HG03108 (cell line): ENCODE results near the gene RAB39A.
"Not testable (repeated sequence)": the region's sequence is repeated elsewhere in the genome, so short reads cannot be mapped to it uniquely, and the experiment has no call there.

Experiments used
- ATAC-seq: cut with Tn5 transposase; IDR thresholded peaks from one replicate; pipeline ENCODE4 v1.9.1; 2021; ENCODE audit warnings: moderate library complexity; ENCODE audit not compliant: unreplicated experiment

Gene RAB39A

DNA sequence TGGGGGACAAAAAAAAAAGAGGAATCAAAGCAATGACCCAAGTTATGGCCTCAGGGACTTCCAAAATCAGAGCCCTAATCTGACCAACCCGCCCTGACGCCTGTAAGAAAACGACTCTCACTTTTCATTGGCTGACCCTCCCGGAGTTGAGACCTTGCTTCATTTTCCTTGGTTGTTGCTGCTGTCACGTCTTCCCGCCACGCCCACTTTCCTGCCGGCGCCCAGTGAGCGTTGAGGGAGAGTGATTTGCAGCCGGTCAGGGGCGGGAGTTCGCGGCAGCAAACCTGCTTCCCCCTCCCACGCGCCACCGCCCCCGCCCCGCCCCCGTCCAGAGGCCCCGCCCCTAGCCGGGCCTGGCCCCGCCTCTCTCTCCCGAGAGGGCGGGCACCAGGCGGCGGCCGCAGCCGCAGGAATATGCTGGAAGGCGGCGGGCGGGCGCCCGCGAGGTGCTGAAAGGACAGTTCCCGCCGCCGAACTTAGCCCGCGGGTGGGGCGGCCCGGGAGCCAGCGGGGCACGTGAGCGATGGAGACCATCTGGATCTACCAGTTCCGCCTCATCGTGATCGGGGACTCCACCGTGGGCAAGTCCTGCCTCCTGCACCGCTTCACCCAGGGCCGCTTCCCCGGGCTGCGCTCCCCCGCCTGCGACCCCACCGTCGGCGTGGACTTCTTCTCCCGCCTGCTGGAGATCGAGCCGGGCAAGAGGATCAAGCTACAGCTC, at the start of gene RAB39A:
Gene RAB39A, plus strand, starts transcription at position 403 of the 721 bp plus-strand sequence. Its CDS starts 121 bp downstream, at position 524.
- ATAC-seq = peak; percentile 95

- not testable (repeated sequence) for ATAC-seq
Observed at GRCh38 chr11:107881471-107881870, 46.8 kb upstream of the RAB39A start.

GRCh38 chr11:107882095-107882820, 46.0 kb upstream of the RAB39A start:
- ATAC-seq = no peak

DNA sequence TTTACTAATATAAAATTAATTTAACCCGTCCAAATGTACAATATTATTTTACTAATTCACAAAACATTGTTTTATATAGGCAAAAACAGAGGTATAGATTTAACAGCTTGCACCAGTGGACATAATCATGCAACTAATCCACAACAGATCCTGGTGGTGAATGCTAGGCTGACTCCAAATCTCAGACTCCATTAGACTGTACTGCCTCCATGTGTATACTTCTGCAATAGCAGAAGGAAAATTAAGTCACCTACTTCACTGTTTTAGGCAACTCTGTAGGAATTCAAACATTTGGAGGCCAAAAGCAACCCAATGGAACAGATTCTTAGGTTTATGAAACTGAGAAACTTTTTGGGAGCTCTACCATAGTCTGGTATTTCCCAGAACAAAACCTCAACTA, 30.0 kb upstream of the RAB39A start:
- peak; percentile 75 for ATAC-seq

DNA sequence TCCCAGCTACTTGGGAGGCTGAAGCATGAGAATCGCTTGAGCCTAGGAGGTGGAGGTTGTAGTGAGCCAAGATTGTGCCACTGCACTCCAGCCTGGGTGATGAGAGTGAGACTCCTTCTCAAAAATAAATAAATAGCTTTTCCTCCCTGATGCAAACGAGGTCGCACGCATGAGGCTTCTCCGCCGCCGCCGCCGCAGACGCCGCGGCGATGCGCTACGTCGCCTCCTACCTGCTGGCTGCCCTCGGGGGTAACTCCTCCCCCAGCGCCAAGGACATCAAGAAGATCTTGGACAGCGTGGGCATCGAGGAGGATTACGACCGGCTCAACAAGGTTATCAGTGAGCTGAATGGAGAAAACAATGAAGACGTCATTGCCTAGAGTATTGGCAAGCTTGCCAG, 20.0 kb upstream of the RAB39A start:
- ATAC-seq = no peak

- ATAC-seq = not testable (repeated sequence)
Observed at GRCh38 chr11:107912415-107912814, 15.8 kb upstream of the RAB39A start.

DNA sequence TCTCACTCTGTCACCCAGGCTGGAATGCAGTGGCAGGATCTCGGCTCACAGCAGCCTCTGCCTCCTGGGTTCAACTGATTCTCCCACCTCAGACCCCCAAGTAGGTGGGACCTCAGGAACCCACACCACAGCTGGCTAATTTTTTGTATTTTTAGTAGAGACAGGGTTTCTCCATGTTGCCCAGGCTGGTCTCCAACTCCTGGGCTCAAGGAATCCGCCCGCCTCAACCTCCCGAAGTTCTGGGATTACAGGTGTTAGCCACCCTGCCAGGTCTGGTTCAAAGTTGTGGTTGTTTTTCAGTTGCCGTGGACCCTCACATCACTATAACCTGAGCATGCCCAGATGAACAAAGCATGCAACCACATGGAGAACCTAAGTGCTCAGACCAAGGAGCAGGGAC, 13.0 kb upstream of the RAB39A start:
- no peak for ATAC-seq

DNA sequence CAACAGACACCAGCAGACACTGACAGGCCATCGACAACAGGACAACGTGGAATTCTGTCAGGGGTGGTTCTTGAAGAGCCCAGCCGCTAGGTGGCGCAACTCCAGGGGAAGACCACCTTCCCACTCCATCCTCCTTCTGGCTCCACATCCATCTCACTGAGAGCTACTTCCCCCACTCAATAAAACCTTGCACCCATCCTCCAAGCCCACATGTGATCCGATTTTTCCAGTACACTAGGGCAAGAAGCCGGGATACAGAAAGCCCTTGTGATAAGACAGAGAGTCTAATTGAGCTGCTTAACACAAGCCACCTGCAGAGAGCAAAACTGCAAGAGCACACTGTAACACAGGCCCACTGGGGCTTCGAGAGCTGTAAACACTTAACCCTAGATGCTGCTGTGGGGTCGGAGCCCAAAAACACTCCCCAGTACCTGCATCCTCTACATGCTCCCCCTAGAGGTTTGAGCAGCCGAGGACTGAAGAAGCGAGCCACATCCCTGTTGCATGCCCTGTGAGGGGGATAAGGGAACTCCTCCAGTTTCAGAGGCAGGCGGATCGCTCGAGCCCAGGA, 11.5 kb upstream of the RAB39A start:
- no peak for ATAC-seq

DNA sequence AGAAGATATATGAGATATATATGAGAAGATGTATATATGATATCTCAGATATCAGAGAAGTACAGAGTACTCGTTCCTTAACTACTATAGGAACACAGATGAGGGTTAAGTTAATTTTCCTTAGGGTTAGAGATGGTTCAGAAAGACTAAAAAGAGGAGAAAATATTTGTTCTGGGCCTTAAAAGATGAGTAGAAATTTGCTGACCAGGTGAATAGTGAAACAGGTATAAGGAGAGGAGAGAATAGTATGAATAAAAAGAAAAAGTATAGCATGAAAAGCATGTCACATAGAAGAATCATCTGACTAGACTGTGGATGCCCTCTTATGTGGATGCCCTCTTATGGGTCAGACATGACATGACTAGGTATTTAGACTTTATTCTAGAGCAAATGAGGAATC, 6.3 kb upstream of the RAB39A start:
- ATAC-seq = no peak

DNA sequence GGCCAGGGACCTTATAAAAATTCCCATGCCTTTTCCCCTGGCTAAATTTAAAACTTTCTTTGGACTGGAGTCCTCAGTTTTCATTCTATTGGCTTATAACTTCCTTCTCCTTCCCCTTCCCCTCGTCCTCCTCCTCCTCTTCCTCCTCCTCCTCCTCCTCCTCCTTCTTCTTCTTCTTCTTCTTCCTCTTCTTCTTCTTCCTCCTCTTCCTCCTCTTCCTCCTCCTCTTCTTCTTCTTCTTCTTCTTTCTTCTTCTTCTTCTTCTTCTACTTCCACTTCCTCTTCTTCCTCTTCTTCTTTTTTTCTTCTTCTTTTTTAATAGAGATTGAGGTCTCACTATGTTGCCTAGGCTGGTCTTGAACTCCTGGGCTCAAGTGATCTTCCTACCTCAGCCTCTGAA, 4.7 kb upstream of the RAB39A start:
- ATAC-seq = not testable (repeated sequence)

DNA sequence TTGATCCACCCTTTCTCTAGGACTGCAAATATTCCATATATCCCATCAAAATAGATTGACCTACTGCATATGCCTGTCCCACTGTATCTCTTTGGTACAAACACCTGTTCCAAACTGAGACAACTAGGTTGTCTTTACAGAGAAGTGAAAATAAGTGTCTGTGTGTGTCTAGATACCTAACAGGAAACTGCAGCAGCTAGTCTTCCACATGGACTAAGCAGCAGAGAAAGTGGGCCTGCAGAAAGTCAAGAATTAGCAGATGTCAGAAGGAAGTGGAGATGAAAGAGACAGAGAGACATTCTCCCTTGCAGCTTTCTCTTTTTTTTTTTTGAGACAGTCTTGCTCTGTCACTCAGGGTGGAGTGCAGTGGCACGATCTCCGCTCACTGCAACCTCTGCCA, 3.9 kb upstream of the RAB39A start:
- no peak for ATAC-seq

- no peak for ATAC-seq
Observed at GRCh38 chr11:107927559-107927958, 689 bp upstream of the RAB39A start.

GRCh38 chr11:107928767-107929507, 689 bp downstream of the RAB39A start:
- ATAC-seq = peak; percentile 2

DNA sequence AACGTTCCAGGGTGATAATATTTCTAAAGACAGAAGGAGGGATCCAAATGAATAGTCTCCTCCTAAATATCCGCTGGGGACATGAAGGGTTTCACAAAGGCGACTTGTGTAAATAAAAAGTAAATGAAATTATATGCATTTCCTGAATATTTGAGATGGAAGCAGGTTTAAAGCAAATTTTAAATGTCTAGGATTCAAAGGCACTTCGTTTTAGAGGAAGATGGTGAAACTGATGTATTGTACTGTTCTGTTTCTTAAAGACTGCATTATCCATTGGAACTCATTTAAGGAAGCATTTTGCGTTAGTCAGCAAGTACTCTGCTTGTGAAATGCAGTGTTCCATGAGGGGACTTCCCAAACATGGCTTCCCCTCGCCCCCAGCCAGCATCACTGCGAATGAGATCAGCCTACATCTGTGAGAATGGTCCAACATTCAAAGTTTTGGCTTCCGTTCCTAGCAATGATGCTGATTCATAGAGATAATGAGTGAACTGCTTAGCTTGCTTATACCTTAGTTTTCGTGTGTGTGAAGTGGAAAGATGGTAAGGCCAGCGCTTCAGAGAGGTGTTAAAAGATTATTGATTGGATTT, 1.5 kb downstream of the RAB39A start:
- no peak for ATAC-seq

- no peak for ATAC-seq
Observed at GRCh38 chr11:107931206-107931605, 3.0 kb downstream of the RAB39A start.

DNA sequence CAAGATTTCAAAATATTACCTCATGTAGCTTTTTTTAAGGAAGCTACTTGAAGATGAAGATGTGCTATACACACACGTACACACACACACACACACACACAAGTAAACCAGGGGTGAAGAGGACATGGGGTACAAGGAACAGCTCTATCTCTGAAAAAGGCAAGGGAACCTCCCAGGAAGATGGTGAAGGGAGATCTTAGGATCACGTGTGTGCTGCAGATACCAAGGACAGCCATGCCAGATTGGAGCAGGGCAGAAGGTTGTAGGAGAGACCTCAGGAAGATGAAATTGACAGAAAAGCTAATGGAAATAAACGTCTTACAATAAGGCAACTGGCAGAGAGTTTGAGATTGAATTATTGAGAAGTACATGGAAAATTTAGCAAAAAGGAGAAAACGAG, 19.7 kb downstream of the RAB39A start:
- ATAC-seq = no peak

DNA sequence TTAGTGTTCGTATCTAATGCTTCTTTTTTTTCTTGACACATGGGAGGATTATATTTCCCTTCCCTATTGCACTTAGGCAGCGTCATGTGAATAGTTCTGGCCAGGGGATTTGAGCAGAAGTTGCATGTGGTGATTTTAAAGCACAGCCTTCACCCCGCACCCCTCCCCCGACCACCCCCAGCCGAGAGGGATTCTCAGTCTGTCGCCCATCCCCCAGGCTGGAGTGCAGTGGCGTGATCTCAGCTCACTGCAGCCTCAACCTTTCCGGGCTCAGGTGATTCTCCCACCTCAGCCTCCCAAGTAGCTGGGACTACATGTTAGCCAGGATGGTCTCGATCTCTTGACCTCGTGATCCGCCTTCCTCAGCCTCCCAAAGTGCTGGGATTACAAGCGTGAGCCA, 20.1 kb downstream of the RAB39A start:
- not testable (repeated sequence) for ATAC-seq

DNA sequence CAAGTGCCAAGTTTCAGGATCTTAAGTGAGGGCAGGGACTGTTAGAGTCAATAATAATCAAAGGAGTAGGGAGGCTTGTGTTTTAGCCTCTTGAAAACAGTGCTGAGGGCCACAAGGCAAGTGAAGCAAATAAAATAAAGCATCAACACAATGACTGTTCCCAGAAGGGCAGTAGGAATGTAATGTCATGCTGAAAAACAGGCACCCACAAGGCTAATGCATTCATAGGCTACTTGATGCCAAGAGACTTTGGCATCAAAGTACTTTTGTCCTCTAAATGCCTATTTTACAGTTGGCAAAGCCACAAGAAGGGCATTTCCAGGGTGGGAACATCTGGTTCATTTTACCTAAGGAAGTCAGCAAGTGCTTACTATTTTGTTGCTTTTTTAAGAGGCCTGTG, 22.9 kb downstream of the RAB39A start:
- ATAC-seq = no peak

DNA sequence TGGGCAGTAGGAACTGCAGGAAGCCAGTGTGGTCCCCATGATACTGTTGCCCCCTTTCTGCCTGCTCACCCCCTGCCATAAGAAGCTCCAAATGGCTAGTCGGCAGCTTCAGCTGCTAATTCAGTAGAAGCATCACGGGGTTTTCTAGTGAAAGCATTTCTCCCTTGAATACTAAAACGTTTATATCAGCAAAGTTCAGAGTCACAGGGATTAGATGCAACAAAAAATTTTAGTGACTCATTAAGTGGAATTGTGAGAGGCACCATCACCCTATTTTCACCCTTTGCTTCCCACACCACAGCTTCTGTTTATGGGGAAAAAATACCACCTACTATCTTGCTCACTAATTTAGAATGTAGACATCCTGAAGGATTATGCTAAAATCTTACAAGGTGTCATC, 25.2 kb downstream of the RAB39A start:
- no peak for ATAC-seq

DNA sequence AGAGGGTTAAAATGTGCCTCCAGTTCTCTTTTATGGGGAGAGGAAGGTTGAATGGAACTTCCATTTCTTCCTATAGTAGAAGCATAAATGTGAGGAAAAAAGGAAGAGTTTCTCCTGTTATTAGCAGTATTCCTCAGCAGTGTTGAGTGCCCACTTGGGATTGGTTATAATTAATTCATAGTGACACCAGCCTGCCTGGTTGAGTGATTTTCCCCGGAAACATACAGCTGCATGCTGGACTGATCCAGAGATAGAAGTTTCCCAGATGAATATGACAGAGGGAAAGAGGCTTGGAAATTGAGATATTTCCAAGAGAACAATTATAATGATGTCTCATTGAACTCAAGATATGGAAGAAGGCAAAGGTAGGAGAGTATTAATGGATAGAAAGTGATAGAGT, 28.3 kb downstream of the RAB39A start:
- ATAC-seq = no peak

DNA sequence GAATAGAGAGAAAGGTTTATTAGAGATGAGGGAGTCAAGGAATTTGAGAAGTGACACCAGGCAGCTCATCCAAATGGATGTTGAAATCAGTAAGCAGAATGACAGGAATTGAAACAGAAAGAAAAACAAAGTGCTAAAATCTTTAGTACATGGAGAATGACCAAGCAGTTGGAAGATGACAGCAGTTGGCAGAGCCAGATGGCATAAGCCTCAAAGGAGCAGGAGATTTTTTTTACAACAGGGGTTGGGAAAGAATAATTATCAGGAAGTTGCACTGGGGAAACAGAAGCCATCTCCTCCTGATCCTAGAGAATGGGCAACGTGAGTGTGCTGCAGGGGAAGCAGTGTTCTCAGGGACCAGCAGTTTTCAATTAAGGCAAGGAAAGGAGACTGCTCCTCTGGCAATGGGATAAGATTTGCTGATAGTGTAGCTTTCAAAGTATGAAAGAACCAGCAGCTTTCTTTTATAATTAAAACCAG, 28.9 kb downstream of the RAB39A start:
- ATAC-seq = no peak
